ENCODE measurements around the gene OPRM1. TPM values are rescaled to one million over a fixed set of nuclear protein-coding genes. Genes with fewer than 3 reads are reported as not detected.

The OPRM1 gene
- total and polyA plus RNA-seq, 2 donors (not counting 1 experiment from before 2014, with no cell fraction given): not detected

- Mint-ChIP-seq H3K4me3 (no peak overlapping the region), H3K4me1 (no peaks in the 10 kb centered on the region), H3K27me3 (peaks cover 7% of the 10 kb centered on the region), H3K9me3 (ENCODE audit: insufficient read depth) (no peaks in the 10 kb centered on the region), H3K27ac (no peak overlapping the region)
- Histone ChIP-seq H4K20me1 (ENCODE audit: control insufficient read depth, insufficient read depth, low read length, poor library complexity, severe bottlenecking) (no peaks in the 10 kb centered on the region), H3K9ac (ENCODE audit: low read length) (no peak overlapping the region), H3K27me3 (replicated peaks in 1 of 4; ENCODE audit: control extremely low read depth in 1 of 4, control insufficient read depth in 3 of 4, insufficient read depth in 4 of 4, low read length in 3 of 4) (no peaks in the 10 kb centered on the region), H3K9me3 (ENCODE audit: control extremely low read depth in 1 of 3, control insufficient read depth in 2 of 3, insufficient read depth in 1 of 3, low read length in 2 of 3) (no peaks in the 10 kb centered on the region), H3K4me1 (ENCODE audit: control insufficient read depth in 2 of 2, insufficient read depth in 2 of 2, low read length in 2 of 2) (no peaks in the 10 kb centered on the region), H3K4me3 (ENCODE audit: control extremely low read depth in 1 of 5, extremely low read depth in 1 of 5, insufficient read depth in 1 of 5, low read depth in 2 of 5, low read length in 4 of 5) (no peak overlapping the region), H3K4me2 (replicated peaks; ENCODE audit: low read depth, low read length, poor library complexity, severe bottlenecking) (no peak overlapping the region), H3K27ac (ENCODE audit: low read length in 2 of 2) (no peak overlapping the region), H2AFZ (ENCODE audit: insufficient read depth, low read depth, low read length, poor library complexity, severe bottlenecking) (no peak overlapping the region), H3K79me2 (ENCODE audit: control insufficient read depth, insufficient read depth, low read length) (no peaks in the 10 kb centered on the region), H3K36me3 (replicated peaks in 1 of 2; ENCODE audit: control extremely low read depth in 1 of 2, control insufficient read depth in 1 of 2, extremely low read depth in 1 of 2, insufficient read depth in 2 of 2, low read length in 1 of 2) (no peaks in the 10 kb centered on the region)
- intact Hi-C loops (cut with micrococcal nuclease): no loop called here
- DNase-seq (no peak), ATAC-seq (ENCODE audit: low read depth) (no peak)
- WGBS (ENCODE audit: insufficient coverage): 100% methylated on average over 1 of the region's 2 CpGs
- TF ChIP-seq EZH2 (IDR thresholded peaks at IDR 0.05; ENCODE audit: borderline replicate concordance, insufficient read depth, low read depth, low read length, poor library complexity, severe bottlenecking): no peak
- TF ChIP-seq, protein P1, sequence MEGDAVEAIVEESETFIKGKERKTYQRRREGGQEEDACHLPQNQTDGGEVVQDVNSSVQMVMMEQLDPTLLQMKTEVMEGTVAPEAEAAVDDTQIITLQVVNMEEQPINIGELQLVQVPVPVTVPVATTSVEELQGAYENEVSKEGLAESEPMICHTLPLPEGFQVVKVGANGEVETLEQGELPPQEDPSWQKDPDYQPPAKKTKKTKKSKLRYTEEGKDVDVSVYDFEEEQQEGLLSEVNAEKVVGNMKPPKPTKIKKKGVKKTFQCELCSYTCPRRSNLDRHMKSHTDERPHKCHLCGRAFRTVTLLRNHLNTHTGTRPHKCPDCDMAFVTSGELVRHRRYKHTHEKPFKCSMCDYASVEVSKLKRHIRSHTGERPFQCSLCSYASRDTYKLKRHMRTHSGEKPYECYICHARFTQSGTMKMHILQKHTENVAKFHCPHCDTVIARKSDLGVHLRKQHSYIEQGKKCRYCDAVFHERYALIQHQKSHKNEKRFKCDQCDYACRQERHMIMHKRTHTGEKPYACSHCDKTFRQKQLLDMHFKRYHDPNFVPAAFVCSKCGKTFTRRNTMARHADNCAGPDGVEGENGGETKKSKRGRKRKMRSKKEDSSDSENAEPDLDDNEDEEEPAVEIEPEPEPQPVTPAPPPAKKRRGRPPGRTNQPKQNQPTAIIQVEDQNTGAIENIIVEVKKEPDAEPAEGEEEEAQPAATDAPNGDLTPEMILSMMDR (IDR thresholded peaks at IDR 0.05): no peak
- ChIA-PET POLR2A (no interaction called here), CTCF (no interaction called here)
Measured at GRCh38 chr6:154106251-154106650, 67.2 kb downstream of the OPRM1 start.

DNA sequence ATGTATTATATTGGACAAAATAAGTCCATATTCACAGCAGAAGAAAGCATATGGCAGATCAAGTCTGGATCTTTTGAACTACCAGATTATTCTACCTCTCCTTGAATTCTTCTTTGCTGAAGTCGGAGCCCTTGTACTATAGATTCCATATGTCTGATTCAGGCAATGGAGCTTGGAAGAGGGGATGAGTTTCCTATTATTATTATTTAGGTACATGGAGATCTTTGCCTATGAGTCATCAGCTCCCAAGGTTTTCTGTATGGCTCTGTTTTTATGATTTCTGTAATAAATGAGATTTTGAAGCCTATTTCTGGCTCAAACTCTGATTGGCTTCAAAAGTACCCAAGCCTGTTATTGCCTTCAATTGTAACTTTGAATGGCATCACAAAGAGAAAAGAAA lies 72.0 kb downstream of the OPRM1 start:
- Histone ChIP-seq H3K36me3 (replicated peaks in 1 of 2; ENCODE audit: control extremely low read depth in 1 of 2, control insufficient read depth in 1 of 2, extremely low read depth in 1 of 2, insufficient read depth in 2 of 2, low read length in 1 of 2) (no peaks in the 10 kb centered on the region), H3K9me3 (ENCODE audit: control extremely low read depth in 1 of 3, control insufficient read depth in 2 of 3, insufficient read depth in 1 of 3, low read length in 2 of 3) (no peaks in the 10 kb centered on the region), H3K9ac (ENCODE audit: low read length) (no peak overlapping the region), H3K4me2 (replicated peaks; ENCODE audit: low read depth, low read length, poor library complexity, severe bottlenecking) (no peak overlapping the region), H4K20me1 (ENCODE audit: control insufficient read depth, insufficient read depth, low read length, poor library complexity, severe bottlenecking) (no peaks in the 10 kb centered on the region), H3K27ac (ENCODE audit: low read length in 2 of 2) (no peak overlapping the region), H3K4me1 (ENCODE audit: control insufficient read depth in 2 of 2, insufficient read depth in 2 of 2, low read length in 2 of 2) (no peaks in the 10 kb centered on the region), H3K79me2 (ENCODE audit: control insufficient read depth, insufficient read depth, low read length) (no peaks in the 10 kb centered on the region), H3K27me3 (replicated peaks in 1 of 4; ENCODE audit: control extremely low read depth in 1 of 4, control insufficient read depth in 3 of 4, insufficient read depth in 4 of 4, low read length in 3 of 4) (no peaks in the 10 kb centered on the region), H3K4me3 (ENCODE audit: control extremely low read depth in 1 of 5, extremely low read depth in 1 of 5, insufficient read depth in 1 of 5, low read depth in 2 of 5, low read length in 4 of 5) (no peak overlapping the region), H2AFZ (ENCODE audit: insufficient read depth, low read depth, low read length, poor library complexity, severe bottlenecking) (no peak overlapping the region)
- ATAC-seq (ENCODE audit: low read depth) (no peak), DNase-seq (no peak)
- no peaks in the 10 kb centered on the region for H3K4me1 Mint-ChIP-seq
- H3K4me3 Mint-ChIP-seq: no peak overlapping the region
- CTCF ChIA-PET: no interaction called here
- intact Hi-C loops (cut with micrococcal nuclease): no loop called here
- H3K27me3 Mint-ChIP-seq: no peaks in the 10 kb centered on the region
- no peaks in the 10 kb centered on the region for H3K9me3 Mint-ChIP-seq (ENCODE audit: insufficient read depth)
- no peak for TF ChIP-seq EZH2 (IDR thresholded peaks at IDR 0.05; ENCODE audit: borderline replicate concordance, insufficient read depth, low read depth, low read length, poor library complexity, severe bottlenecking)
- TF ChIP-seq, protein P1 (IDR thresholded peaks at IDR 0.05): no peak
- no peak overlapping the region for H3K27ac Mint-ChIP-seq
- POLR2A ChIA-PET: no interaction called here
- no CpG with 5 or more reads among the region's 1 CpG for WGBS (ENCODE audit: insufficient coverage)
